ENCODE measurements around the gene STK38L. TPM values are rescaled to one million over a fixed set of nuclear protein-coding genes. Genes with fewer than 3 reads are reported as not detected.

The STK38L gene
- total and polyA plus RNA-seq, 2 of the 4 experiments (the other 2 are of a cell fraction): 5.1 to 7.2 TPM

DNA sequence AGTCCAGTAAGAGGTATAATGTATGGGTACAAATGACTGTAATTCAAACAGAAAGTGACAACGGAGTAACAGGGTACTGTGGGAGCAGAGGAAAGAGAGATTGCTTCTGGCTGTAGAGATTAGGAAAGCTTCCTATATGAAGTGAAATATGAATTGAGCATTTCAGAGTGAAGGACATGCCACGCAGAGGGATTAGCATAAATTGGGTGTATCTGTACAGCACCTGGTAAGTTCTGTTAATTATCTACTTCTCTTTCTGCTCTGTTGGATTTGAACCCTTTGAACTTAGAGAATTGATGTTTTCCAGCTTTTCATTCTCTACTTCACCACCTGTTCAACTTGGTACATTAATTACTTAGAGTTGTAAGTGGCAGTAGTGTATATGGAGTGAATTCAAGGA lies 8.8 kb downstream of the STK38L start:
- 100% methylated on average over 1 of the region's 2 CpGs; no CpG with 5 or more reads in 1 of the 2 experiments for WGBS, 2 experiments (ENCODE audit: extremely low coverage in 2 of 2, insufficient read length in 1 of 2)
- dilution Hi-C loops (cut with HindIII; ENCODE audit: low sequenced_read_pairs, unreplicated experiment) (no loop called here), intact Hi-C loops (cut with micrococcal nuclease) (no loop called here), in situ Hi-C loops (cut with MboI; ENCODE audit: low sequenced_read_pairs) (no loop called here)
- H3K36me3 ChIP-seq (ENCODE audit: control insufficient read depth, insufficient read depth, low read length): peaks cover 2% of the 10 kb centered on the region; the same call in 1 of the 2 replicates
- DNase-seq (no peak), ATAC-seq (ENCODE audit: low read depth) (no peak)
- CTCF ChIA-PET: no interaction called here
- H3K4me3 ChIP-seq (ENCODE audit: insufficient read depth, low read depth, low read length): no peak overlapping the region
- H3K27ac ChIP-seq (ENCODE audit: insufficient read depth, low read length): no peak overlapping the region
- no peak overlapping the region for H4K8ac ChIP-seq (ENCODE audit: low read depth in 2 of 2, low read length in 2 of 2)
- no peak overlapping the region for H3K4ac ChIP-seq (ENCODE audit: low read depth, low read length)
- no TSS peak for BruUV-seq (replicated peaks)
- no peak overlapping the region for H2BK5ac ChIP-seq (ENCODE audit: low read depth, low read length, poor library complexity, severe bottlenecking)
- no peaks in the 10 kb centered on the region for H3K27me3 ChIP-seq (ENCODE audit: control insufficient read depth, insufficient read depth, low read length)
- no peaks in the 10 kb centered on the region for H4K20me1 ChIP-seq (ENCODE audit: insufficient read depth, low read length)
- H4K91ac ChIP-seq (ENCODE audit: insufficient read depth, low read depth, low read length): no peak overlapping the region
- POLR2A ChIA-PET (ENCODE audit: unreplicated experiment): no interaction called here
- TF ChIP-seq MAZ (IDR thresholded peaks at IDR 0.05; ENCODE audit: borderline replicate concordance, low read depth, low read length) (no peak), RCOR1 (IDR thresholded peaks at IDR 0.05; ENCODE audit: insufficient replicate concordance, low read length) (no peak), POLR2A (IDR thresholded peaks at IDR 0.05; ENCODE audit: low read depth, low read length) (no peak), SMC3 (IDR thresholded peaks at IDR 0.05; ENCODE audit: low read depth, low read length) (no peak), CHD1 (IDR thresholded peaks at IDR 0.05; ENCODE audit: low read depth, low read length) (no peak), FOS (IDR thresholded peaks at IDR 0.05; ENCODE audit: low read depth, low read length) (no peak), NFE2L2 (IDR thresholded peaks at IDR 0.05; ENCODE audit: low read depth, low read length) (no peak)
- TF ChIP-seq, protein P1, sequence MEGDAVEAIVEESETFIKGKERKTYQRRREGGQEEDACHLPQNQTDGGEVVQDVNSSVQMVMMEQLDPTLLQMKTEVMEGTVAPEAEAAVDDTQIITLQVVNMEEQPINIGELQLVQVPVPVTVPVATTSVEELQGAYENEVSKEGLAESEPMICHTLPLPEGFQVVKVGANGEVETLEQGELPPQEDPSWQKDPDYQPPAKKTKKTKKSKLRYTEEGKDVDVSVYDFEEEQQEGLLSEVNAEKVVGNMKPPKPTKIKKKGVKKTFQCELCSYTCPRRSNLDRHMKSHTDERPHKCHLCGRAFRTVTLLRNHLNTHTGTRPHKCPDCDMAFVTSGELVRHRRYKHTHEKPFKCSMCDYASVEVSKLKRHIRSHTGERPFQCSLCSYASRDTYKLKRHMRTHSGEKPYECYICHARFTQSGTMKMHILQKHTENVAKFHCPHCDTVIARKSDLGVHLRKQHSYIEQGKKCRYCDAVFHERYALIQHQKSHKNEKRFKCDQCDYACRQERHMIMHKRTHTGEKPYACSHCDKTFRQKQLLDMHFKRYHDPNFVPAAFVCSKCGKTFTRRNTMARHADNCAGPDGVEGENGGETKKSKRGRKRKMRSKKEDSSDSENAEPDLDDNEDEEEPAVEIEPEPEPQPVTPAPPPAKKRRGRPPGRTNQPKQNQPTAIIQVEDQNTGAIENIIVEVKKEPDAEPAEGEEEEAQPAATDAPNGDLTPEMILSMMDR (conservative IDR thresholded peaks at IDR 0.05; ENCODE audit: low read depth, low read length): no peak
- no peak overlapping the region for H2AK9ac ChIP-seq (replicated peaks; ENCODE audit: low read depth, low read length, poor library complexity)
- H3K4me1 ChIP-seq (ENCODE audit: control insufficient read depth, insufficient read depth, low read length): peaks cover 3% of the 10 kb centered on the region; the same call in 1 of the 2 replicates
- no peak overlapping the region for H3K23ac ChIP-seq (ENCODE audit: low read depth, low read length)
- H2AK5ac ChIP-seq (ENCODE audit: low read depth, low read length): no peak overlapping the region
- no peak overlapping the region for H3K18ac ChIP-seq (ENCODE audit: low read depth, low read length)
- peaks cover 18 to 36% of the 10 kb centered on the region in 2 experiments for H3K79me1 ChIP-seq (ENCODE audit: low read depth in 1 of 2, low read length in 2 of 2)
- no peaks in the 10 kb centered on the region for H3K9me1 ChIP-seq (ENCODE audit: insufficient read depth, low read length)
- no peak overlapping the region for H2BK15ac ChIP-seq (ENCODE audit: low read depth, low read length)
- H4K5ac ChIP-seq (ENCODE audit: low read depth, low read length): no peak overlapping the region
- no peaks in the 10 kb centered on the region for H3K9me3 ChIP-seq (ENCODE audit: control insufficient read depth, insufficient read depth, low read length)
- H2AFZ ChIP-seq (replicated peaks; ENCODE audit: low read length, poor library complexity): no peak overlapping the region
- H3K14ac ChIP-seq (replicated peaks; ENCODE audit: low read depth, low read length): no peak overlapping the region
- H3K56ac ChIP-seq (ENCODE audit: extremely low read depth, insufficient read depth, low read length): no peak overlapping the region
- H2BK120ac ChIP-seq (ENCODE audit: low read depth, low read length): no peak overlapping the region
- no peak overlapping the region for H2BK20ac ChIP-seq (ENCODE audit: low read depth, low read length)
- H3K4me2 ChIP-seq (ENCODE audit: low read depth, low read length): no peak overlapping the region
- H3K9ac ChIP-seq (ENCODE audit: low read depth, low read length): no peak overlapping the region

Data from IMR-90 (cell line).